HEK293T (cell line): Measurements from ENCODE around the gene CFHR1.
"Not testable (repeated sequence)": the region's sequence is repeated elsewhere in the genome, so short reads cannot be mapped to it uniquely, and the experiment has no call there.

ENCODE experiments used
- CTCF ChIA-PET: fragments of 350-600 bp; formaldehyde crosslinking; extraction: SDS; loops from one replicate; lab custom pipeline; 2021; ENCODE audit warnings: antibody characterized with exemption, inconsistent platforms; lab: Yijun Ruan, JAX
- POLR2A ChIA-PET: fragments of 350-600 bp; formaldehyde crosslinking; extraction: SDS; loops from one replicate; lab custom pipeline; 2020; ENCODE audit warnings: antibody characterized with exemption, inconsistent platforms; lab: Yijun Ruan, JAX
- DNase-seq: peaks from one replicate; pipeline ENCODE4 v3.0.0; 2012; ENCODE audit warnings: mixed read lengths; ENCODE audit errors: extremely low spot score
- ARNT ChIP-seq: fragments of 450-650 bp; IDR thresholded peaks from 2 replicates; pipeline ENCODE4 v1.6.1; 2017; ENCODE audit warnings: mild to moderate bottlenecking
- BHLHE40 ChIP-seq: fragments of 450-650 bp; IDR thresholded peaks from 2 replicates; pipeline ENCODE4 v1.6.1; 2016; ENCODE audit warnings: mild to moderate bottlenecking, moderate library complexity, borderline replicate concordance
- CTBP1 ChIP-seq: fragments of 450-650 bp; IDR thresholded peaks from 2 replicates; pipeline ENCODE4 v1.6.1; 2016; ENCODE audit warnings: borderline replicate concordance
- ELF4 ChIP-seq: fragments of 450-650 bp; IDR thresholded peaks from 2 replicates; pipeline ENCODE4 v1.6.1; 2017; ENCODE audit warnings: antibody characterized with exemption
- FOXA1 ChIP-seq: fragments of 450-650 bp; IDR thresholded peaks from 2 replicates; pipeline ENCODE4 v1.6.1; 2016; ENCODE audit warnings: mild to moderate bottlenecking
- FOXK2 ChIP-seq: fragments of 450-650 bp; IDR thresholded peaks from 2 replicates; pipeline ENCODE4 v1.6.1; 2016; ENCODE audit warnings: mild to moderate bottlenecking
- FOXM1 ChIP-seq: fragments of 450-650 bp; IDR thresholded peaks from 2 replicates; pipeline ENCODE4 v1.6.1; 2017; ENCODE audit warnings: mild to moderate bottlenecking, borderline replicate concordance
- HDGF ChIP-seq: fragments of 450-650 bp; IDR thresholded peaks from 2 replicates; pipeline ENCODE4 v1.6.1; 2017; ENCODE audit warnings: antibody characterized with exemption, borderline replicate concordance
- L3MBTL2 ChIP-seq: fragments of 450-650 bp; conservative IDR thresholded peaks from 2 replicates; pipeline ENCODE4 v1.6.1; 2016; ENCODE audit warnings: mild to moderate bottlenecking
- LEF1 ChIP-seq: fragments of 450-650 bp; IDR thresholded peaks from 2 replicates; pipeline ENCODE4 v1.6.1; 2017; ENCODE audit warnings: mild to moderate bottlenecking, borderline replicate concordance
- NFRKB ChIP-seq: fragments of 450-650 bp; IDR thresholded peaks from 2 replicates; pipeline ENCODE4 v1.6.1; 2016; ENCODE audit warnings: mild to moderate bottlenecking, moderate library complexity
- PKNOX1 ChIP-seq: fragments of 450-650 bp; IDR thresholded peaks from 2 replicates; pipeline ENCODE4 v1.6.1; 2016
- SP1 ChIP-seq: fragments of 450-650 bp; IDR thresholded peaks from 2 replicates; pipeline ENCODE4 v1.6.1; 2017
- SUZ12 ChIP-seq: fragments of 450-650 bp; IDR thresholded peaks from 2 replicates; pipeline ENCODE4 v1.6.1; 2016; ENCODE audit warnings: mild to moderate bottlenecking
- TARDBP ChIP-seq: fragments of 450-650 bp; IDR thresholded peaks from 2 replicates; pipeline ENCODE4 v1.6.1; 2016
- ZNF384 ChIP-seq: fragments of 450-650 bp; IDR thresholded peaks from 2 replicates; pipeline ENCODE4 v1.6.1; 2016

Gene CFHR1

GRCh38 chr1:196819531-196819930 is at the start of gene CFHR1:
TSS of gene CFHR1 (plus strand) at chr1:196819731. CDS start at chr1:196819845, 114 bp downstream.
- CTCF ChIA-PET, POLR2A ChIA-PET, DNase-seq: not testable (repeated sequence)

DNA sequence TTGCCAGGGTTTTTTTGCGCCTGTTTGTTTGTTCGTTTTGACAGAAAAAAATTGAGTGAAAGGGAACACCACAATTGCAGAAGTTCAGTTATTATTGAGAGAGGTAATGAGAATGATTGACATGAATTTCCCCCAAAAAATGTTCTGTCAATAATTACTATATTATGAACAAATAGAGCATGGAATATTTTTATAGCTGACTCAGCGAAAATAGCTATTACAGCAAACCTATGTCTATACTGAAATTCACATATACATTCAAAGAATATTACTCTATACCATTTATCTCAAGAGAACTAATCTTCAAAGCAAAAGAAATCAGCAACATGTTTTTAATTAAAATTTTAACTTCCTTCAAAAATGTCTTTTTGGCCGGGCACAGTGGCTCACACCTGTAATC is 49.7 kb upstream of the CFHR1 start:
- POLR2A ChIA-PET, CTCF ChIA-PET, DNase-seq: not testable (repeated sequence)

- DNase-seq = no peak
- TF ChIP-seq ARNT (no peak), FOXA1 (no peak), TARDBP (no peak), CTBP1 (no peak), HDGF (no peak), ELF4 (no peak), FOXK2 (no peak), L3MBTL2 (no peak)
- ChIA-PET CTCF (no interaction called here), POLR2A (no interaction called here)
Measured at GRCh38 chr1:196773713-196774112, 45.8 kb upstream of the CFHR1 start.

DNA sequence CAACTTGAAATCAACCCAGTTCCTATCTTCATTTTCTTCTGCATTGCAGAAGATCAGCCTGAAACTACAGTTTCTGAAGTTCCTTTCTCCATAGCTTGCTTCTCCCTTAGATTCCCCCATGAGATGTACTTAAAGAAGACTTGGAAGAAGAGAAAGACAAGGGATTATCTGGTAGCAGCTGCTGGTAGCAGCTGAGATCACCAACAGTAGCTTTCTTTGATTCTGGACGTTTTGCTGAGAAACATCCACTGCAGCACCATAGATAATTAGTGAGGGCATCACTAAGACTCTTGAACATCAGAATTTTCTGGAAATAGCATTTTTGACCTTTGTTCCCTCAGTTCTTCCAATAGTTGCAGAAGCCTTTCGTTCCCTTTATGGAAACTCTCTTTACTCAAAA is 45.4 kb upstream of the CFHR1 start:
- CTCF ChIA-PET = interaction anchor here (0.6 kb wide), 1 partner anchor 1441 kb away, joined by 3 read pairs; no protein-coding TSS in a partner anchor

DNA sequence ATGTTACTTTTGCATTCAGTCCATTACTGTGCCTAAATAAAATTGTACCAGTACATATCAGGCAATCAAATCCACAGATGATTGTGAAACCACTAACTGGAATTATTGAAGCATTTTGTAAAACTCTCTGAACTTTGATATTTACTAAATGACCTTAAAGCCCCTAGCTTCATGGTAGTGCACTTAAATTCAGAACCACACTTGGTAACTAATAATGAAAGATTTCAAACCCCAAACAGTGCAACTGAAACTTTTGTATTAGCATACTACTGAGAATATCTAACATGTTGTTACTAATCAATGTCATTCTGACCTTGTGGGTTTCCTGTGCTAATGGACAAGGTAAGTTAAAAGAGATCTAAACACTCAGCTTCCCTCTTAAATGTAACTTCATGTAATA is 44.9 kb upstream of the CFHR1 start, which contains the start of gene CFHR3:
Gene CFHR3, plus strand, starts transcription at position 238 of the 400 bp plus-strand sequence. Its CDS starts 47 bp downstream, at position 285.
- DNase-seq = no peak
- POLR2A ChIA-PET = no interaction called here
- CTCF ChIA-PET = interaction anchor here (0.6 kb wide), 1 partner anchor 1441 kb away, joined by 3 read pairs; no protein-coding TSS in a partner anchor
- TF ChIP-seq L3MBTL2 (no peak), ZNF384 (no peak), FOXK2 (no peak), TARDBP (no peak), SP1 (no peak)

More for the DNA sequence above, 45.4 kb upstream of the CFHR1 start:
- TF ChIP-seq SUZ12 = no peak
- no peak for TF ChIP-seq NFRKB
- no peak for TF ChIP-seq FOXA1
- no peak for TF ChIP-seq SP1
- TF ChIP-seq BHLHE40 = no peak
- TF ChIP-seq FOXK2 = no peak
- no peak for TF ChIP-seq ARNT
- TF ChIP-seq FOXM1 = no peak
- no peak for TF ChIP-seq CTBP1
- TF ChIP-seq PKNOX1 = no peak
- no peak for TF ChIP-seq ELF4
- DNase-seq = no peak
- POLR2A ChIA-PET = no interaction called here

DNA sequence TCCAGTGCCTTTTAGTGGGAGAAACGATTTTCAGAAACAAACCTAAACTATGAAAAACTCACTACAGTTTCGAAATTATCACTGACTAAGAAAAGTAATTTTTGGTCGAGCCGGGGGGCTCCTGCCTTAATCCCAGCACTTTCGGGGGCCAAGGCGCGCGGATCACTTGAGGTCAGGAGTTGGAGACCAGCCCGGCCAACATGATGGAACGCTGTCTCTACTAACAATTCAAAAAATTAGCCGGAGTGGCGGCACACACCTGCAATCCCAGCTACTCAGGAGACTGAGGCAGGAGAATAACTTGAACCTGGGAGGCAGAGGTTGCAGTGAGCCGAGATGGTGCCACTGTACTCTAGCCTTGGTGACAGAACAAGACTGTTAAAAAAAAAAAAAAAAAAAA is 41.9 kb upstream of the CFHR1 start:
- POLR2A ChIA-PET = no interaction called here
- CTCF ChIA-PET = no interaction called here
- TF ChIP-seq ARNT (no peak), HDGF (no peak), FOXM1 (no peak), FOXK2 (no peak), LEF1 (no peak), SUZ12 (no peak), BHLHE40 (no peak), ZNF384 (no peak), ELF4 (no peak), PKNOX1 (no peak), FOXA1 (no peak)
- no peak for DNase-seq

DNA sequence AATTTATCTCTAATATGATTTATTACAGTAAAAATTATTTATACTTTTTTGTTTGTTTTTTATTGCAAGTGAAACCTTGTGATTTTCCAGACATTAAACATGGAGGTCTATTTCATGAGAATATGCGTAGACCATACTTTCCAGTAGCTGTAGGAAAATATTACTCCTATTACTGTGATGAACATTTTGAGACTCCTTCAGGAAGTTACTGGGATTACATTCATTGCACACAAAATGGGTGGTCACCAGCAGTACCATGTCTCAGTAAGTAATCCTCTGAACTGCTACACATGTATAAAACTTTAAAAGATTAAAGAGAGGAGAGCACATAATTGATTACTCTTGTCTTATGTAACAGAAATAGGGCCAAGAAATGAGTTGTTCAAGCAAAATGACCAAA is 40.4 kb upstream of the CFHR1 start:
- ChIA-PET CTCF (no interaction called here), POLR2A (no interaction called here)
- DNase-seq = no peak
- TF ChIP-seq BHLHE40 (no peak), SP1 (no peak)

DNA sequence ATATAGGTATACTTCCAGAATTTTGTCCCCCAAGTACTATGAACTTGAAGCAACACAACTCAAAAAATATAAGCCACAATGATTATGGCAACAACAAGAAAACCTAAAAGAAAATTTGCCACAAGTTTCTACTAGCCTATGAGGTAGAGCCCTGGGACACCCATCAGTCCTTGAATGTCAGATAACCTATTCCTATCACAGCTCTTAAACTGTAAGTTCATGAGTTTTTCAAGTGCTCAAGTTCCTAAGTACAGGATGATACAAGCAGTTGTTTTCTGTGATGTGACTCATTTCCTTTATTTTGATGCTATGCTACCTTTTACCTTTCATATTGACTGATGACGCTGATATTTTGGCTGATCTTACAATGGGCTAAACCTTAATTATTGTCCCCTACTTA is 28.3 kb upstream of the CFHR1 start:
- POLR2A ChIA-PET, CTCF ChIA-PET, DNase-seq: not testable (repeated sequence)

- CTCF ChIA-PET, POLR2A ChIA-PET, DNase-seq: not testable (repeated sequence)
Measured at GRCh38 chr1:196794103-196794502, 25.4 kb upstream of the CFHR1 start.
